ENCODE data around the gene MUC2.

Gene MUC2

GRCh38 chr11:1028616-1029015, 46.1 kb upstream of the MUC2 start:
- TF ChIP-seq CTCF (IDR thresholded peaks at IDR 0.05; ENCODE audit: low read depth, low read length), result no peak
- no peak for DNase-seq (ENCODE audit: extremely low read depth, low read depth)

GRCh38 chr11:1029051-1029450, 45.6 kb upstream of the MUC2 start:
- no peak for DNase-seq (ENCODE audit: extremely low read depth, low read depth)
- TF ChIP-seq CTCF (IDR thresholded peaks at IDR 0.05; ENCODE audit: low read depth, low read length), result no peak

GRCh38 chr11:1029654-1030053, 45.0 kb upstream of the MUC2 start:
- DNase-seq (ENCODE audit: extremely low read depth, low read depth), result no peak
- TF ChIP-seq CTCF (IDR thresholded peaks at IDR 0.05; ENCODE audit: low read depth, low read length), result no peak; the same call in 1 of the 2 replicates

- no peak for DNase-seq (ENCODE audit: extremely low read depth, low read depth)
- no peak for TF ChIP-seq CTCF (IDR thresholded peaks at IDR 0.05; ENCODE audit: low read depth, low read length)
Observed at GRCh38 chr11:1030086-1030485, 44.6 kb upstream of the MUC2 start.

DNA sequence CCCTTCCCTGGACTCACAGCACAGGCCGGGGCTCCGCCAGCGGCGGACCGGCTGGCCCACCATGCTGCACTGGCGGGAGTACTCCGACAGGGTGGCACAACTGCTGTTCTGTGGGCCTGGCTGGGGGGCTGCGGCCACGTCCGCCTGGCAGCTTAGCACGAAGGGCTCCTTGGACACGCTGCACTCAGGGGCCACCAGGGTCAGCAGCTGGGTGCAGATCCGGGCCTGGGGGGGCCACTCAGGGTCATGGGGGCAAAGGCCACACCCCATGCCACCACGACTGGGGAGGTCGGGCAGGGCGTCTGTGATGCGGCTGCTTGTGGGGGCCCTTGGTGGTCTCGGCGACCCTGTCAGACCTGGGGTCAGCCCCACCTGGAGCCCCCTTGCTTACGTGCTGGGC, 44.1 kb upstream of the MUC2 start:
- TF ChIP-seq CTCF (IDR thresholded peaks at IDR 0.05; ENCODE audit: low read depth, low read length), result no peak
- no peak for DNase-seq (ENCODE audit: extremely low read depth, low read depth)

DNA sequence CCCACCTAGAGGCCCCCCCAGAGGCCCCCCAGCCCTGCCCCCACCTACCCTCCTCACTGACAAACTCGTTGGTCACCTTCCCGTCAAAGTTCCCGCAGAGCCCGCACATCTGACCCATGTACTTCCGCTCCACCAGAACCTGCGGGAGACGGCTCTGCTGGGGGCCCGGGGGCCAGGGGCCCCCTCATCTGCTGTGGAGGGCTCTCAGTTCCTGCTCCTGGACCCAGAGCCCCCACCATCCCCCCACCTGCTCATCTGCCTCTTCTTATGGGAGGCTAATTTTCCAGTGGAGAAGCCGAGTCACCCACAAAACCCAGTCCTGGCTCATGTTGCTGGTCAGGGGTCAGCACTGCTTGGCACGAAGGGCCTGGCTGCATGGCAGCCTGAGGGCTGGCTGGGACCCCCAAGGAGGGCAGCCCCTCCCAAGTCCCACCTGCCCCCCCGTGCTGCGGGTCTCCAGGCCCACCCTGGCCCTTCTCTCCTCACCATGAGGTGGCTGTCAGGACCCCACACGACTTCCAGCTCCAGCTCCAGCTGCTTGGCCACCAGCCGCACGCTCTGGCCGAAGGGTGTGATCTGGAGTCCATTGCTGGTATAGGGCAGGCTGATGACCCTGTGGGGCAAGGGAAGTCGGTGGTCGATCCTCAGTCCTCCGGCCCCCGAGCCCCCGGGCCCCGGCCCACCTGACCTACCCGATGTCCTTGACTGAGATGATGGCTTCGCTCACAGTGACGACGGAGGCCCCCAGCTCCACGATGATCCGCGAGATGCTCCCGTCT, 43.4 kb upstream of the MUC2 start:
- no peak for DNase-seq (ENCODE audit: extremely low read depth, low read depth)
- no peak for TF ChIP-seq CTCF (IDR thresholded peaks at IDR 0.05; ENCODE audit: low read depth, low read length)

GRCh38 chr11:1032310-1032891, 42.3 kb upstream of the MUC2 start:
- no peak for TF ChIP-seq CTCF (IDR thresholded peaks at IDR 0.05; ENCODE audit: low read depth, low read length)
- no peak for DNase-seq (ENCODE audit: extremely low read depth, low read depth)

All from AG09319 (cell line).